NK-92 treated with Interleukin-12 subunit alpha and Interleukin-12 subunit beta, amount 100 ng/mL, for 24 hours (cell line): ENCODE data around the gene BCAM.
"Not testable (repeated sequence)": the region's sequence is repeated elsewhere in the genome, so short reads cannot be mapped to it uniquely, and the experiment has no call there.

Experiments
- DNase-seq: peaks from one replicate; lab custom pipeline; 2025; lab: John Stamatoyannopoulos, UW

BCAM gene

GRCh38 chr19:44848812-44849447 lies 40.0 kb downstream of the BCAM start:
- DNase-seq, result no peak

GRCh38 chr19:44850641-44851109 lies 41.8 kb downstream of the BCAM start:
- DNase-seq, result no peak

GRCh38 chr19:44851427-44851826 lies 42.5 kb downstream of the BCAM start:
- no peak for DNase-seq

DNA sequence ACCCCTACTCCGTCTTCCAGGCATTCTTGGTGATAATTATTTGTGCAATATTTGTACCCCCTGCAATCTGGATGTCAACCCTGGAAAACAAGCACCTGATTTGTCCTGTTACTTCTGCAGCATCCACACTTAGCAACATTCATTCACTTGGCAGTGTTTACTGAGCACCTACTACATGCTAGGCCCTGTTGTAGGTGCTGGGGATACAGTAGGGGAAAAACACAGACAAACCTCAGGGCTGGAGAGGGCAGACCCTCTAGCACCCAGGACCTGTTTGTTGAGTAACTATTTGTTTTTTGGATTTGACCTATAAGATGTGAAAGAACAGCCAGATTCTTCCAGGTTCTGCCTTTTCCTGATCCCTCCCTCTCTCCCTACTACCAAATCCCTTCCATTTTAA lies 46.7 kb downstream of the BCAM start:
- no peak for DNase-seq

GRCh38 chr19:44856421-44857083 lies 47.6 kb downstream of the BCAM start:
- no peak for DNase-seq

DNA sequence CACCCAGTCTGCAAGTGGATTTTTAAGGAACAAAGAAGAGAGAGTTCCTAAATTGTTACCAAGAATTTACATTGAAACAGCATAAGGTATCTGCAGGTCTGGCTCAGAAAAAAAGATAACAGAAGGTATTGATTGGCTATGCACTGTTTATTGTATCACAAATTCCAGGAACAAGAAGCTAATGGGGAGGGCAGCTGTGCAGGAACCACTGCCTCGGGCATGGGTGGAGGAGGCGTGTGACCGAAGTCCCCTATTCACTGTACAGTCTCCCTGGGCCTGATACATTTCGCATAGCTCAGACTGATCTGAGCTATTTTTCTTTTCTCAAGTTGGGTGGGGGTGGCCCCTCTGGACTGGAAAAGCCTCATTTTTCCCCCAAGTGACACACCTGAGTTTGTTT lies 48.9 kb downstream of the BCAM start:
- no peak for DNase-seq

DNA sequence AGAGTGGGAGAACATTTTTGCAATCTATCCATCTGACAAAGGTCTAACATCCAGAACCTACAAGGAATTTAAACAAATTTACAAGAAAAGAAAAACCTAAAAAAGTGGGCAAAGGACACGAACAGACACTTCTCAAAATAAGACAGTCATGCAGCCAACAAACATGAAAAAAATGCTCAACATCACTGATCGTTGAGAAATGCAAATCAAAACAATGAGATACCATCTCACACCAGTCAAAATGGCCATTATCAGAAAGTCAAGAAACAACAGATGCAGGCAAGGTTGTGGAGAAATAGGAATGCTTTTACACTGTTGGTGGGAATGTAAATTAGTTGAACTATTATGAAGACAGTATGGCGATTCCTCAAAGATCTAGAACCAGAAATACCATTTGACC lies 52.7 kb downstream of the BCAM start:
- not testable (repeated sequence) for DNase-seq

DNA sequence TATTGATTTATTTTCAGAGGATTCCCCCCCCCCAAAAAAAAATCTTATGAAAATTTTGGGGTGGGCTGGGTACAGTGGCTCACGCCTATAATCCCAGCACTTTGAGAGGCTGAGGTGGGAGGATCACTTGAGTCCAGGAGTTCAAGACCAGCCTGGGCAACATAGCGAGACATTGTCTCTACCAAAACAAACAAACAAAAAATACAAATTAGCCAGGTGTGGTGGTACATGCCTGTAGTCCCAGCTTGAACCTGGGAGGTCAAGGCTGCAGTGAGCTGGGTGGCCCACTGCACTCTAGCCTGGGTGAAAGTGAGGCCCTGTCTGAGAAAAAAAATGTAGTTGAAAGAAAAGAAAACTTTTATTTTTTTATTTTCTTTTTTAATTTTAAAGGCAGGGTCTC lies 55.1 kb downstream of the BCAM start:
- DNase-seq, result no peak

GRCh38 chr19:44865196-44865767 lies 56.4 kb downstream of the BCAM start:
- DNase-seq, result no peak

DNA sequence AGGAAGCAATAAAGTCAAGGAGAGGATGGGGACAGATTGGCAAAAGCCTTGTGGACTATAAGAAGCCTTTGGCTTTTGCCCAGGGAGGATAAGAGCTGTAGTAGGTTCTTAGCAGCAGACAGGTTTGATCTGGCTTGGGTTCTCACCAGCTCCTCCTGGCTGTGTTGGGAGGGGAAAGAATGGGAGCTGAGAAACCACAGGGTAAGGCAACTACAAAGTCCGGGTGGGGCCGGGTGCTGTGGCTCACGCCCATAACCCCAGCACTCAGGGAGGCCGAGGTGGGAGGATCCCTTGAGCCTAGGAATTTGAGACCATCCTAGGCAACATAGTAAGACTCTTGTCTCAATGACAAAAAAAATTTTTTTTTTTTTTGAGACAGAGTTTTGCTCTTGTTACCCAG lies 57.8 kb downstream of the BCAM start:
- no peak for DNase-seq

DNA sequence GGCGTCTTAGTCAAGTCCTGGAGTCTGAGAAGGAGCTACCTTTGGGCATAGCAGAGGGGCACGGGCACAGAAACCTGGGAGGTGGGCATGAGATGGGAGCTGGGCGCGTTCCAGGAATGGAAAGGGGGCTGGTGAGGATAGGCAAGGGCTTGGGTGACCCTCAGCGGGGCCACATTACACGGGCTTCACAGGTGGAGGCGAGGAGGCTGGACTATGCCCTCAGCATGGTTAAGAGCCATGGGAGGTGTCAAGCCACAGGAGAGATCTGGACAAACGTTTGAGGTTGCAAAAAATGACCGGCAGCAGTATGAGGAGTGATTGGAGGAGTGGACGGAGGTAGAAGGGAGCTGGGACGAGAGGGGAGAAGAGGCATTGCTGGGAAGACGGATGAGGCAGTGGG lies 58.7 kb downstream of the BCAM start:
- DNase-seq, result no peak

- DNase-seq, result no peak
Measured at GRCh38 chr19:44869733-44870470, 61.0 kb downstream of the BCAM start.
